ENCODE measurements around the gene SEMA3G. TPM values are rescaled to one million over a fixed set of nuclear protein-coding genes. Genes with fewer than 3 reads are reported as not detected.
A peak's percentile ranks its signal among the peaks of the same experiment; 100 is the strongest.

SEMA3G gene
- polyA plus RNA-seq, 2 of the 4 experiments (the other 2 are of a cell fraction), result 0.08 to 0.13 TPM

GRCh38 chr3:52399131-52399530 is 45.8 kb downstream of the SEMA3G start:
- Histone ChIP-seq H3K4me3 (no peak overlapping the region), H3K27ac (no peak overlapping the region), H3K4me1 (no peaks in the 10 kb centered on the region), H3K4me2 (no peak overlapping the region), H3K9me3 (no peaks in the 10 kb centered on the region)
- ATAC-seq (no peak), FAIRE-seq (no peak), DNase-seq (ENCODE audit: low read depth in 1 of 2, low spot score in 1 of 2) (no peak)
- no peak for TF ChIP-seq RNF2 (IDR thresholded peaks at IDR 0.05; ENCODE audit: borderline replicate concordance, low read depth)
- peak; percentile 30 for TF ChIP-seq ZFP36 (IDR thresholded peaks at IDR 0.05; ENCODE audit: borderline replicate concordance, partially characterized antibody)
- ChIA-PET CTCF (interaction anchor here (0.7 to 2.8 kb wide), 4 partner anchors 9 to 13 kb away, joined by 3 to 9 read pairs (median 5); no protein-coding TSS in a partner anchor), POLR2A (no interaction called here)
- 100% methylated on average over 2 of the region's 4 CpGs for WGBS (ENCODE audit: missing lambda C conversion rate)

GRCh38 chr3:52398670-52399081 is 46.2 kb downstream of the SEMA3G start:
- Histone ChIP-seq H3K4me3 (no peak overlapping the region), H3K4me2 (no peak overlapping the region), H3K4me1 (no peaks in the 10 kb centered on the region), H3K9me3 (no peaks in the 10 kb centered on the region), H3K27ac (no peak overlapping the region)
- no peak for ATAC-seq
- DNase-seq (ENCODE audit: low read depth in 1 of 2, low spot score in 1 of 2), result no peak
- no peak for FAIRE-seq
- CTCF ChIA-PET, result interaction anchor here (0.9 to 2.8 kb wide), 4 partner anchors 9 to 13 kb away, joined by 3 to 9 read pairs (median 6); no protein-coding TSS in a partner anchor
- no peak for TF ChIP-seq CHD2 (IDR thresholded peaks at IDR 0.05; ENCODE audit: low read length, partially characterized antibody)
- no peak for TF ChIP-seq JUN (IDR thresholded peaks at IDR 0.05)
- POLR2A ChIA-PET, result no interaction called here
- 90% methylated on average over 4 of the region's 5 CpGs for WGBS (ENCODE audit: missing lambda C conversion rate)

GRCh38 chr3:52397676-52398399 is 47.1 kb downstream of the SEMA3G start:
- Histone ChIP-seq H3K27ac (no peak overlapping the region), H3K9me3 (no peaks in the 10 kb centered on the region), H3K4me1 (no peaks in the 10 kb centered on the region), H3K4me2 (no peak overlapping the region), H3K4me3 (no peak overlapping the region)
- ATAC-seq, result no peak; a peak in 1 of 6 replicates
- WGBS (ENCODE audit: missing lambda C conversion rate), result 77% methylated on average over 11 of the region's 13 CpGs
- ChIA-PET CTCF (interaction anchor here (0.9 to 2.8 kb wide), 3 partner anchors 9 to 14 kb away, joined by 4 to 9 read pairs (median 7); no protein-coding TSS in a partner anchor), POLR2A (no interaction called here)
- FAIRE-seq, result no peak
- no peak for DNase-seq (ENCODE audit: low read depth in 1 of 2, low spot score in 1 of 2)
- TF ChIP-seq KDM5A (IDR thresholded peaks at IDR 0.05) (no peak), ZSCAN20 (CRISPR knock-in tag; IDR thresholded peaks at IDR 0.05) (no peak), ZC3H11A (IDR thresholded peaks at IDR 0.05) (no peak), SREBF2 (IDR thresholded peaks at IDR 0.05) (no peak), REST (IDR thresholded peaks at IDR 0.05) (no peak), MYC (IDR thresholded peaks at IDR 0.05; ENCODE audit: borderline replicate concordance, low read length) (no peak), ZNF302 (CRISPR knock-in tag; IDR thresholded peaks at IDR 0.05) (no peak), USF2 (IDR thresholded peaks at IDR 0.05) (no peak), EHMT2 (IDR thresholded peaks at IDR 0.05; ENCODE audit: low read depth) (no peak)
